OCI-LY1 (cell line): Measurements from ENCODE around the gene MYH7B.

Source experiments
- EZH2 ChIP-seq: fragments of 200-600 bp; sonication (generic), shearing (Covaris generic); IDR thresholded peaks from 2 replicates; pipeline ENCODE4 v1.8.0; 2017; ENCODE audit warnings: borderline replicate concordance, mixed run types, mild to moderate bottlenecking, antibody characterized with exemption, low read length, moderate library complexity, mixed read lengths
- TF ChIP-seq, protein P1 (sequence below): fragments of 200-600 bp; sonication (generic), shearing (Covaris generic); IDR thresholded peaks from 2 replicates; pipeline ENCODE4 v1.5.1; 2017; ENCODE audit warnings: mild to moderate bottlenecking, antibody characterized with exemption, low read length, moderate library complexity, mixed read lengths

DNA sequence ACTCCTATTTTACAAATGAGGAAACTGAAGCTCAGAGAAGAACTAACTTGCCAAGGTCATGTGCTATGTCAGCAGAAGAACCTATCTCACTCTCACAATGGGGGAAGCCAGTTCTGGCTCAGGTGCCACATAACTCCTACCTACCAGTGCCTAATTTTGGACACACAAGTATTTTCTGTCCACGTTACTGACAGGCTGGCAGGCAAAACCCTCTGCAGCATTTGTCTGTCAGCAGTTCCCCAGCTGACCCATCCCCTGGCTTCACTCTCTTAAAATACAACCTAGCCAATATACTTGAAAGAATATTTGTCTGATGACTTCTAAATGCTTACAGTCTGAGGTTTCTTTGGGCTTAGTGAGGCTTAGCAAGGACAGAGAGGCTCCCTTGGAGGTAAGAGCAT lies 15.6 kb upstream of the MYH7B start:
- TF ChIP-seq, protein P1, sequence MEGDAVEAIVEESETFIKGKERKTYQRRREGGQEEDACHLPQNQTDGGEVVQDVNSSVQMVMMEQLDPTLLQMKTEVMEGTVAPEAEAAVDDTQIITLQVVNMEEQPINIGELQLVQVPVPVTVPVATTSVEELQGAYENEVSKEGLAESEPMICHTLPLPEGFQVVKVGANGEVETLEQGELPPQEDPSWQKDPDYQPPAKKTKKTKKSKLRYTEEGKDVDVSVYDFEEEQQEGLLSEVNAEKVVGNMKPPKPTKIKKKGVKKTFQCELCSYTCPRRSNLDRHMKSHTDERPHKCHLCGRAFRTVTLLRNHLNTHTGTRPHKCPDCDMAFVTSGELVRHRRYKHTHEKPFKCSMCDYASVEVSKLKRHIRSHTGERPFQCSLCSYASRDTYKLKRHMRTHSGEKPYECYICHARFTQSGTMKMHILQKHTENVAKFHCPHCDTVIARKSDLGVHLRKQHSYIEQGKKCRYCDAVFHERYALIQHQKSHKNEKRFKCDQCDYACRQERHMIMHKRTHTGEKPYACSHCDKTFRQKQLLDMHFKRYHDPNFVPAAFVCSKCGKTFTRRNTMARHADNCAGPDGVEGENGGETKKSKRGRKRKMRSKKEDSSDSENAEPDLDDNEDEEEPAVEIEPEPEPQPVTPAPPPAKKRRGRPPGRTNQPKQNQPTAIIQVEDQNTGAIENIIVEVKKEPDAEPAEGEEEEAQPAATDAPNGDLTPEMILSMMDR = no peak
- TF ChIP-seq EZH2 = no peak
